KOPT-K1 (cell line): Measurements from ENCODE around the gene FBXL13.
"Not testable (repeated sequence)": the region's sequence is repeated elsewhere in the genome, so short reads cannot be mapped to it uniquely, and the experiment has no call there.

ENCODE experiments used
- H3K27ac ChIP-seq: fragments of 200-600 bp; sonication (generic); 2 replicates; pipeline ENCODE4 v1.5.1; 2016; ENCODE audit warnings: antibody characterized with exemption, mild to moderate bottlenecking, low read depth, low read length; ENCODE audit not compliant: poor library complexity, severe bottlenecking
- H3K36me3 ChIP-seq: fragments of 200-600 bp; sonication (generic); 2 replicates; pipeline ENCODE4 v1.5.1; 2017; ENCODE audit warnings: antibody characterized with exemption, mild to moderate bottlenecking, low read length, moderate library complexity; ENCODE audit not compliant: insufficient read depth
- H3K9me3 ChIP-seq: fragments of 200-600 bp; sonication (generic); 2 replicates; pipeline ENCODE4 v1.5.1; 2017; ENCODE audit warnings: antibody characterized with exemption, low read length, mild to moderate bottlenecking; ENCODE audit not compliant: insufficient read depth, poor library complexity, severe bottlenecking

FBXL13 gene

DNA sequence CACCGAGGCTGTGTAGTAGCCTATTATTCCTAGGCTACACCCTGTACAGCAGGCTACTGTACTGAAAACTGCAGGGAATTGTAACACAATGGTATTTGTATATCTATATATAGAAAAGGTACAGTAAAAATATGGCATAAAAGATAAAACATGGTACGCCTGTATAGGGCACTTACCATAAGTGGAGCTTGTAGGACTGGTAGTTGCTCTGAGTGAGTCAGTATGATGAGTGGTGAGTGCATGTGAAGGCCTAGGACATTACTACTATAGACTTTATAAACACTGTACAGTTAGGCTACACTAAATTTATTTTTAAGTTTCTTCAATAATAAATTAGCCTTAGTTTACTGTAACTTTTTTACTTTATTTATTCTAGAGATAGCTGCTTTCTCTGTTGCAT, 285.8 kb downstream of the FBXL13 start:
- H3K36me3 ChIP-seq, H3K27ac ChIP-seq, H3K9me3 ChIP-seq: not testable (repeated sequence)

DNA sequence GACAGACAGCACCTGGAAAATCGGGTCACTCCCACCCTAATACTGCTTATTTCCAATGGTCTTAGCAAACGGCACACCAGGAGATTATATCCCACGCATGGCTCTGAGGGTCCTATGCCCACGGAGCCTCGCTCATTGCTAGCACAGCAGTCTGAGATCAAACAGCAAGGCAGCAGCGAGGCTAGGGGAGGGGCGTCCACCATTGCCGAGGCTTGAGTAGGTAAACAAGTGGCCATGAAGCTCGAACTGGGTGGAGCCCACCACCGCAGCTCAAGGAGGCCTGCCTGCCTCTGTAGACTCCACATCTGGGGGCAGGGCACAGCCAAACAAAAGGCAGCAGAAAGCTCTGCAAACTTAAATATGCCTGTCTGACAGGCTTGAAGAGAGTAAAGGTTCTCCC, 293.7 kb downstream of the FBXL13 start:
- peaks cover 17% of the 10 kb centered on the region; the same call in 1 of the 2 replicates for H3K36me3 ChIP-seq
- peaks cover 12% of the 10 kb centered on the region for H3K9me3 ChIP-seq

DNA sequence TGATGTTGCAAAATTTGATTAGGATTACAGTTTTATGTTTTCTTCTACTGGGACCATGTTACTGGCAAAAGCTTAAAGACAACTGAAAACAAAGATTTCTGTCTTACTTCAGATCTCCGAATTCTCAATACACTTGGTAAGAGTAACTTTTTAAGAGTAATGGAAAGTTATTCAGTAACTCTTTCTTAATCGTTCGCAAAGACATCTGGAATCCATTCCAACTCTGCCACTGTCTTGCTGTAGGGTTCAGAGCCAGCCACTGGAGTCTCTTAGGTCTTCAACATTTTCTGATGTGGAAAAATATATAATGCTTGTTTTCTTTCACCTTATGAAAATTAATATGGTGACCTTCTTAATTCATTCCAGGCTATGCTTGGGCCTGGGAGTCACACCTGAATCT, 295.9 kb downstream of the FBXL13 start:
- peaks cover 17% of the 10 kb centered on the region; the same call in 1 of the 2 replicates for H3K36me3 ChIP-seq
- peaks cover 12% of the 10 kb centered on the region for H3K9me3 ChIP-seq
- H3K27ac ChIP-seq = not testable (repeated sequence)

More for the DNA sequence above, 293.7 kb downstream of the FBXL13 start:
- not testable (repeated sequence) for H3K27ac ChIP-seq

DNA sequence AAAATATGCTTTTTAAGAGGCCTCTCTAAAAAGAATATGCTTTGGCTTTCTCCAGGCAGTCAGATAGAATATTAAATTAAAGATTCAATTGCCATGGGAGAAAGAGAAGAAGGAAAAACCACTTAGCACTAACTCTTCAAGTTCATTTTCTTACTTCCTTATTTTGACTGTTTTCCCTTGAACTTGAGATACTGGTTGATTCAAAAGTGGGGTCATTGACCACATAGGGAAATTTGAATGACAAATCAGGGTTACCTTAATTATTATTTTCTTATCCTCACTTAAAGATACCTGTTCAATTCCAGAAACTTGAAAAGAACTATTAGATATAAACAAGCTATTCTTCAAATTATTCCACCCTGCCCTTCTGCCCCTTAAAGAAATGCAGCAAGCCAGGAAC, 298.4 kb downstream of the FBXL13 start:
- not testable (repeated sequence) for H3K27ac ChIP-seq, H3K9me3 ChIP-seq
- H3K36me3 ChIP-seq = peaks cover 14% of the 10 kb centered on the region; the same call in 1 of the 2 replicates

DNA sequence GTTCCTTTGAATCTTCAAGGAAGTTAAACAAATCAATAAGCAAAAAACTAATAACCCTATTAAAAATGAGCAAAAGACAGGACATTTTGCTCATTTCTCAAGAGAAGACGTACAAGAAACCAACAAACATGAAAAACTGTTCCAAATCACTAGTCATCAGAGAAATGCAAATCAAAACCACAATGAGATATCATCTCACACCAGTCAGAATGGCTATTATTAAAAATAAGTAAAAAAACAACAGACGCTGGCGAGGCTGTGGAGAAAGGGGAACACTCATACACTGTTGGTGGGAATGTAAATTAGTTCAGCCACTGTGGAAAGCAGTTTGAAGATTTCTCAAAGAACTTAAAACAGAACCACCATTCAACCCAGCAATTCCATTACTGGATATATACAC, 304.1 kb downstream of the FBXL13 start:
- H3K27ac ChIP-seq, H3K36me3 ChIP-seq, H3K9me3 ChIP-seq: not testable (repeated sequence)

DNA sequence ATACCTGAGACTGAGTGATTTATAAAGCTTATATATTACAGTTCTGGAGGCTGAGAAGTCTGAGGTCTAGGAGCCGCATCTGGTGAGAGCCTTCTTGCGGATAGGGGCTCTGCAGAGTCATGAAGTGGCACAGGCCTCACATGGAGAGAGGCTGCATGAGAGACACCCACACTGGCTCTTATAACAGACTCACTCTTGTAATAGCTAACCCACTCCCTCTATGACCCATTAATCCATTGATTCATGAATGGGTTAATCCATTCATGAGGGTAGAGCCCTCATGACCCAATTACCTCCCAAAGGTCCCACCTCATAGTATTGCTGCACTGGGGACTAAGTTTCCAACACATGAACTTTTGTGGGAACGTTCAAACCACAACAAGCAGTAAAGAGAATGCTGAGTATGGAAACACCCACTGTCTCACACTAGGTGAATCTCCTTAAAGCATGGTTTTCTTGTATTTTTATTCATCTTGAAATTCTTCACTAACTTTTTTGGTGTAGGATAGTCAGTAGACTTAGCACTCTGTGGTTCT, 304.9 kb downstream of the FBXL13 start:
- H3K36me3 ChIP-seq, H3K9me3 ChIP-seq, H3K27ac ChIP-seq: not testable (repeated sequence)

DNA sequence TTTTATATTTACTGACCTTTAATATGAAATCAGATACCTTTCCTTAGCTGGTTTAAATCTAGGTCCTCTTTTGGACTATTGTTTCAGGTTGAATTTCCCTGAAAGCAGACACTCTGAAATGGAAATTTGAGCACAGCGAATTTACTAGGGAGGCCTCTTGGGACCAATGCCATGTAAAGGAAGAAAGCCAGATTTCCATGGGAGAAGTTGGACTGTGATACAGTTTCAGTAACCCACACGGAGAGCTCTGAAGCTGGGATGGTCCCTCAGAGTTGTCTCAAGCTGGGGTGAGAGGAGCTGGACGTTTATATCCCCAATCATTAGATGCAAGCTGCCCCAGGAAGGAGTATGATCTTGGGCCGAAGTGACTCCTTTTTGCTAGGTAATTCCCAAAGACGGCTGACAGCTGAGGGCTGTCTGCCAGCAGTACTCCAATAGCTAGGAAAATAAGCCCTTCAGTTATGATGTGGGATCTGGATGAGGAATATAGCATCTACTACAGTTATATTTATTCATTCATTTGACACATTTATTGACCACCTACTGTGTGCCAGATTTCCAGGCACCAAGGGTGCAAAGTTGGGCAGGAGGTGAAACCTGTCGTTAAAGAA, 311.2 kb downstream of the FBXL13 start:
- H3K27ac ChIP-seq, H3K36me3 ChIP-seq, H3K9me3 ChIP-seq: not testable (repeated sequence)
